ENCODE results near the gene SH3GL3.

SH3GL3 gene

DNA sequence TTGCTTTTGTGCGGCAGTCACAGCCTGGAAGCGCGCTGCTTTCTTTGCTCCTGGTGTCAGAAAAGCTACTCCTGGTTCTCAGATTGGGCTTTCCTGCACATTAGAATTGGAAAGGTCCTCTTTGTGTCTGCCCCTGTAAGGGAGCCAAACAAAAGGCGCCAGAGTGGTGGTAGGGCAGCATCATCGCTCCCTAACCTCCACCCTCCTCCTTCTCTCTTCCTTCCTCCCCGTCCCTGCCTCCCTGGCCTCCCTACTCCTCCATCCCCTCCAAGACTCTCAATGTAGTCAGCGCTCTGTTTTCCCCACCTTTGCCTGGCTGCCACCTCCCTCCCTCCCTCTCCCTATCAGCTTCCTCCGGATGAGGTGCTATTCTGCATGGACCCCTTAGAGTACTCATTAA lies 65.3 kb downstream of the SH3GL3 start:
- no peak for DNase-seq

DNA sequence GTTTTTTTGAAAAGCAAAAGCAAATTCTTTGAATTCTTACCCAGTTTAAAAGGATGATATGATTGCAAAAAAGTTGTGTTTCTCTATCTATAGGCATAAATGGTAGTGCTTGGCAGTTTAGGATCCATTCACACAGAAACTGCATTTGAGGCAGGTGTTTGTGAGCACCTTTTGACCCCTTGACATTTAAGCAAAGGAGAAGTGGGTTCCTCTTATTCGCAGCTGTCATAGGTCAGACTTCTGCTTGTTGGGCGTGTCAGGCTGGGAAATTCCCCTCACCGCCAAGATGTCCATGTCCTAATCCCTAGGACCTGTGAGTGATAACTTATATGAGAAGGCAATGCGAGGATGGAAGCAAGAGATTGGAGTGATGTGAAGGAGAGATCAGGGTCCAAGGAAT lies 67.4 kb downstream of the SH3GL3 start:
- DNase-seq: no peak

DNA sequence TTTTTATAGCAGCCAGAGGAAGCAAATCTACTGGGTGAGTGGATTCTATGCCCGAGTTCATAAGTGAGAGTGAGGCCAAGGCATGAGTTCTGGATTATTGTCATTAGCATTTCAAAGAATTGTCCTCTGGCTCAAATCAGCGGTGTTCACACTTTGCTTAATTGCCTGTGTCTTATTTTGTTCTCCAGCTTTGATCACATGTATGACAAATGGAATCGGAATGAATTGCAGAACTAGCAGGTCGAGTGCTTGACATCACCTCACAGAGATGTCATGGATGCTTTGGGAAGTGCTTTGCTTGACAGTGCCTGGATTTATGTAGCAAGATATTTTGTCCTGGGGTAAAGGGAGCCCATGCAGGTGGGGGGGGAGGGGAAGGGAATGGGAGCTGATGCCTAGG lies 68.0 kb downstream of the SH3GL3 start:
- no peak for DNase-seq

DNA sequence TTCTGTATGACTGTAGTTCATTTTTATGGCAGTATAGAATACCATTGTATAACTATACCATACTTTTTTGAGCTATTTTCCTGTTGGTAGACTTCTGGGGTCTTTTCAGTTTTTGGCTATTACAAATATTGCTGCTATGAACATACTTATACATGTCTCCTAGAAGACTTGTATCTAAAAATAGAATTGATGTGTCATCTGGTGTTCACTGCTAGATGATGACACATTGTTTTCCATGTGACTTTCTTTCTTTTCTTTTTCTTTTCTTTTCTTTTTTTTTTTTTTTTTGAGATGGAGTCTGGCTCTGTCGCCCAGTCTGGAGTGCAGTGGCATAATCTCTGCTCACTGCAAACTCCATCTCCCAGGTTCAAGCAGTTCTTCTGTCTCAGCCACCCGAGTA lies 69.8 kb downstream of the SH3GL3 start:
- DNase-seq: no peak

DNA sequence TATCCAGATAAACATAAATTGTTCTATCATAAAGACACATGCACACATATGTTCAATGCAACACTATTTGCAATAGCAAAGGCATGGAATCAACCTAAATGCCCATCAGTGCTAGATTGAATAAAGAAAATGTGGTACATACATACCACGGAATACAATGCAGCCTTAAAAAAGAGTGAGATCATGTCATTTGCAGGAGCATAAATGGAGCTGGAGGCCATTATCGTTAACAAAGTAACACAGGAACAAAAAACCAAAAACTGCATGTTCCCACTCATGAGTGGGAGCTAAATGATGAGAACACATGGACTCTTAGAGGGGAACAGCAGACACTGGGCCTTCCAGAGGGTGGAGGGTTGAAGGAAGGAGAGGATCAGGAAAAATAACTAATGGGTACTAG lies 79.2 kb downstream of the SH3GL3 start:
- DNase-seq: no peak

DNA sequence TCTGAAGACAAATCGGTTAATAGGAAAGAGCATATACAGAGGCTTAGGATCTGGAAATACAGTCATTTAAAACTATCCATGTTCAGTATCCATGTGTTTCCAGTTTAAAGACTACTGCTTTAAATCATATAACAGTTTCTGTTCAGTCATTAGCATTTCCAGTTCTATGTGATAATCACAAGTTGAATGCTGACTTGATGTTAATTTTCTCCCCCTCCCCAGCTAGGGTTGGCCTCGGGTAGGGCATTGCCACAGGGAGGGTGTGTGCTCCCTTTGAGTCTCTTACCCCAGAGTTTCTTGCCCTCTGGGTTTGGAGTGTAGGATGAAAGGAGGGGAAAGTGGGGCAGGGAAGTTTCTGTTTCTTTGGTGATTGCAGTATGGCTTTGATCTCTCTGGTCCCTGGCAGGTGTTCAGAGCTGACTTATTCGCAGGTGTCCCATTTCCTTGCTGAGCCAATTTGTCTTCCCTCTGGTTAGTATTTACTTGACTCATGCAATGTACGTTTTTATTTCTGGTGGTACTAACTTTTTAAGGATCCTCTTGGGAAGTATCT lies 86.3 kb downstream of the SH3GL3 start:
- no peak for DNase-seq

DNA sequence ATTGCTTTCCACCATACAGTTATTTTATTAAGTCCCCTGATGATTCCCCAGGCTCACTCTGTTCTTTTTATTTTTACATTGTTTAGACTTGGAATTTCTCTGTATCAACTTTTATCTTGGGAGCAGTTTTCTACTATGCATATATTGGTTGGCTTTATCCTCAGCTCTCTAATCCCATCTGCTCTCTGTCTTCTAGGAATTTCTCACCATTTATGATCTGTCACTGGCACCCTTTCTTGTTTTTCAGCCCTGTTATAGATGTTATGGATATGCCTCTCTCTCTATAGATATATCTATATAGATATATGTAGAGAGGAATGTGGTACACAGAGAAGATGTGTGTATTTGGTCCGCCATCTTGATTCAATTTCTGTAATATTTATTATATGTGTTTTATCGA lies 90.5 kb downstream of the SH3GL3 start:
- no peak for DNase-seq

DNA sequence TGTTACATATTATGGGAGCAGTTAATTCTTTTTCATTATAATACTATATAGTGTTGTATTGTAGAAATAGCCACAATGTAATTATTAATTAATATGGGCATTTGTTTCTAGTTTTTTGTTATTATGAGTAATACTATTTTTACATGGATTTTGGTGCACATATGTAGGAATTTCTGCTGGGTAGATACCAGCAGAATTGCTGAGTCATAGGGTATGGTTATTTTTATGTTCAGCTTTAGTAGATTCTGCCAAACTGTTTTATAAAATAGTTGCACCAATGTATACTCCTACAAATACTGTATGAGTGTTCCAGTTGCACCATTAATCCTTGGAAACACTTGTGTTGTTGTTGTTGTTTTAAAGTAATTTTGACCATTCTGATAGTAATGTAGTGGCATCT lies 91.5 kb downstream of the SH3GL3 start:
- DNase-seq: no peak

DNA sequence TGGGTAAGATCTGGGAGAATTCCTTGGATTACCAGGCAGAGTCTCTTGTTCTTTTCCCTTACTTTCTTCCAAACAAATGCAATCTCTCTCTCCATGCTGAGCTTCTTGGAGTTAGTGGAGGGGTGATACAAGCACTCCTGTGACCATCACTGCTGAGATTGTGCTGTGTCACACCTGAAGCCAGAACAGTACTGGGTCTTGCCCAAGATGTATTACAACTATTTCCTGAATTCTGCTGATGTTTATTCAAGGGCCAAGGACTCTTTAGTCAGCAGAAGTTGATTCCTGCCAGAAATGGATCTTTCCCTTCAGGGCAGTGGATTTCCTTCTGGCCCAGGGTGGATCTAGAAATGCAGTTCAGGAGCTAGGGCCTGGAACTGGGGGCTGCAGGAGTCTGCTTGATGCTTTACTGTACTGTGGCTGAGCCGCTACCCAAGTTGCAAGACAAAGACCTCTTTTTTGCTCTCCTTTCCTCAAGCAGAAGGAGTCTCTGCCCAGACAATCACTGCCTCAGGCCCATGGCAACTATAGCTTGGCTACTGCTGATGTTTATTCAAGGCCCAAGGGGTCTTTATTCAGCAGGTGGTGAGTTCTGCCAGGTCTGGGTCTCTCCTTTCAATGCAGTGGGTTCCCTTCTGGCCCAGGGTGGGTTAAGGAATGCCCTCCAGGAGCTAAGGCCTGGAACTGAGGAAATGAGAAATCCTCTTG lies 98.8 kb downstream of the SH3GL3 start:
- DNase-seq: no peak

DNA sequence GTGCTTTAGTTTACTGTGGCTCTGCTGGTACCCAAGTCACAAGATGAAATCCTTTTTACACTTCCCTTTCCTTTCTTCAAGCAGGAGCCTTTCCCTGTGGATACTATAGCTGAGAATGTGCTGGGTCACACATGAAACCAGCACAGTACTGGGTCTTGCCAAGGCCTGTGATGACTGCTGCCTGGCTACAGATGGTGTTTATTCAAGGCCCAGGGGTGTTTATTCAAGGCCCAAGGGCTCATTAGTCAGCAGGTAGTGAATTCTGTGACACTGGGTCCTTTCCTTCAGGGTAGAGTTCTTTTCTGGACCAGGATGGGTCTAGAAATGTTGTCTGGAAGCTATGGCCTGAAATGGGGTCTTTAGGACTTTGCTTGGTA lies 99.4 kb downstream of the SH3GL3 start:
- no peak for DNase-seq

DNA sequence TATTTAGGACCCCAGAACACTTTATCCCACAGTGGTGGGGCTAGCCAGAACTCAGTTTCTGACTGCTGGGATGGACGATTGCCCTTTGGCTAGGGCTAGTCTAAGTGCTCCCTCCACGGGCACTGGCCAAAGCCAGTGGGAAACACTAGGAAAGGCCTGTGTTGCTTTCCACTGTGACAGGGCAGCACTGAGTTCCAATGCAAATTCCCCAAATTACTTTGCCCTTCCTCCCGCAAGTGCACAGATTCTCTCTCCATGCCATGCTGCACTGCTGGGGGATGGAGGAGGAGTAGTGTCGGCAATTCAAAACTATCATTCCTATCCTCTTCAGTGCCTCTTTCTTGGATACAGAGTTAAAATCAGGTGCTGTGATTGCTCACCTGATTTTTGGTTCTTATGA lies 100.0 kb downstream of the SH3GL3 start:
- no peak for DNase-seq

DNA sequence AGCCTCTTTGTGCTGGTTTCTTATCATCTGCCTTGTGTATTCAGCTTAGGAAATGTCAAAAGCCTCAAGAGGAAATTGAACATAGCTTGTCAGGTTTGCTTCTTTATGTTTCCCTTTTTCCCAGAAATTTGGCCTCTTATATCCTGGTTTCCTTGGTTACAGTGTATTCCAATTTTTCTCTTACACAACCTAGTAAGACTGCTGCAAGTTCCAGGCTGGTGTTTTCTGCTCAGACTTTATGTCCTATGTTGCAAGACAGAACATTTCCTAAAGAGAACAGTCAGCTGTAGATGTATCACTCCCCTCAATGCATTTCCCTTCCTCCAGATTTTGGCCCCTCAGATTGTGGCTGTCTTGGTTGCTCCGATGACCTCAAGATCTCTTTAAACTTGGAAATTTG lies 102.5 kb downstream of the SH3GL3 start:
- DNase-seq: no peak

DNA sequence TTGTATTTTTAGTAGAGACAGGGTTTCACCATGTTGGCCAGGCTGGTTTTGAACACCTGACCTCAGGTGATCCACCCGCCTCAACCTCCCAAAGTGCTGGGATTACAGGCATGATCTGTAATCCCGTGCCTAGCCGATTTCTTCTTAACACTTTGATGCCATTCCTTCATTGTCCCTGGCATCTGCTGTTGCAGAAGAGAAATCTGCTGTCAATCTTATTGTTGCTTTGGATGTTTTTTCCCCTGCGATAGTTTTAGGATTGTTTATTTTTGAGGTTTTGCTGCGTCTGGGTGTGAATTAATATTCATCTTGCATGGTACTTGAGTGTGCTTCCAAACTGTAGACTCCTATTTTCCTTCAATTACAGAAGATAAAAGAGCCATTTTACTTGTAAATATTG lies 107.4 kb downstream of the SH3GL3 start:
- no peak for DNase-seq

DNA sequence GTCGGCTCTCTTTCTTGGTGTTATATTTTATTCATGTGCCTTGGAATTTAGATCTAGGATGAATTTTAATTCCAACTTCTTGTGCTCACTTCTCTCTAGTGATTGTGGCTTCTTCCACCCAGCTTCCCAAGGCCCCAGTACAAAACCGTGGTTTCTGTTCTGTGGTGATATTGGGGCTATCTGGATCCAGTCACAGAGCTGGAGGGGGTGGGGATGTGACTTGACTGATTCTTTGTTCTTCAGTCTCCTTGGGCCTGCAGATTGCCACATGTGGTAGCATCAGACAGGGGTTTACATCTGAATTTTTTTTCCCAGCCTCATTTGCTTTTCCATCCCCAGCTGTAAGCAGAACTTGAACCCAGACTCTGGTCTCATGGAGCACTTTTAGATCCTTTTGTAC lies 108.2 kb downstream of the SH3GL3 start:
- DNase-seq: no peak

DNA sequence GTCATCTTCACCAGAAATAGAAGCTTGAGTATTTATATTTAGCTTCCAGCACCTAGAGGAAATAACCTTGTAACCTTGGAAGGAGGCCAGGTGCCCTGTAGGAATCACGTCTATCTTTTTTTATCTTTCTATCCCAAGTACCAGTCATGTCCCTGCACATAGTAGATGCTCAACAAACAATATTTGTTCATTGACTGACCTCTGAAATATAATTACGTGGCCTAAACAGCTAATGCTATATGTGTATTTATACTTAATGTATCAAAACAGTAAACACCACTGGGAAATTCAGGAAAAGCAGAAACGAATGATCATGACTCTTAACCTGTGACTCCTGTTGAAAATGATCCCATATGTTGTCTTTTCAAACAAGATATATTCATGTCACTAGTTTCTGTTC lies 108.9 kb downstream of the SH3GL3 start:
- no peak for DNase-seq

DNA sequence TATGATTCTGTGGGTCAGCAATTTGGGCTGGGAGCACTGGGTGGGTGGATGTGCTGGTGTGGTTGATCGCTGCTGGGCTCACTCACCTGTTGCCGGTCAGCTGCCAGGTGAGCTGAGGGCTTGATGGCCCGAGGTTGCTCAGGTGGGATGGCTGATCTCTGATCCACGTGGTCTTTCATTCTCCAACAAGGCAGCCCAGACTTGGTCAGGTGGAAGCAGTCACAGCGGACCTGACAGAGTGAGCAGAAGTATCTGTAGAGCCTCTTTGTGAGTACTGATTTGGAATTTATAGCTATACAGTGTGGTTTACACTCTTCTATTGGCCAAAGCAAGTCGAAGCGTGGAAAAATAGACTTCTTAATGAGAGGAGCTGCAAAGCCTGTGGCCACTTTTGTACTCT lies 109.6 kb downstream of the SH3GL3 start:
- DNase-seq: no peak

DNA sequence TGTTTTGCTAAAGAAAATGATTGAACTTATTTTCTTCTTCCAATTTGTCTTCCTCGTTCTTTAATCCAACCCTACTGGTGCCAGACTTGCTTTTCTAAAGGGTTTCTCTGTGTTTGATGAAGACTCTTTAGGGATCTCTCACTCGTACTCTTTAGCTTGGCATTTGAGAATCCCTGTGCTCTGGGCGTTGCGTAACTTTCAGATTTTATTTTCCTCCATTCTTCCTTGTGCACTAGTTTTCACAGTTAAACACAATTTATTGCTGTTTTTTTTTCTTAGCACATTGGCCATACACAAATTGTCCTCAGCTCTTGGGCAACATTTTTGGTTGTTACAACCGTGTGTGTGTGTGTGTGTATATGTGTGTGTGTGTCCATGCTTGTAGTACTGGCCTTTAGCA lies 111.0 kb downstream of the SH3GL3 start:
- DNase-seq: no peak

DNA sequence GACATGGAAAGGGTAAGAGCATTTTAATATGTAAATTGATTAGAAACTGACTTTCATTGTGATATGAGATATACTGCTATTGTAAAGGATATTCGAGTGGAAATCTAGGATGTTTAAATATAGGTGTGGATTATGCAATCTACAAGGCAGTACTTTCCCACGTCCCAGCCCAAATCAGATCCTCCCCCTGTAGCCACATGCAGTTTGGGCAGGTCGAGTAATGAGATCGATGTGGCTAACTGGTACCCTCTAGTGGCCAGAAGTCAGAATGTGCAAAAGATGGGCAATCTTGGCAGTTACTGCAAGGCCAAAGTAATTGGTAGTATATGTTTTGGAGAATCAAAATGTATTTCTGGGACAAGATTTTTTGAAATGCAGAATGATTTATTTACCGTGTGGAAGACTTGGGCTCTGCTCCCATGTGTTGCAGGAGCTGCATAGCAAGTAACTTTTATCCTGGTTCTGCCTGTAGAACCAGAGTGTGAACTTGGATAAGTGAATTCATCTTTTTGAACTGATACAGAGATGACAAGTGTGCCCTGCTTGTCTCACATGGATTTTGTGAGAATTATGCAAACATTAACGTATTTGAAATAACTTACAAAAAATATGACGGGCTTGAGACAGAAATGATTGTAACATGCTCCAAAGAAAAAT lies 112.3 kb downstream of the SH3GL3 start:
- DNase-seq: no peak

DNA sequence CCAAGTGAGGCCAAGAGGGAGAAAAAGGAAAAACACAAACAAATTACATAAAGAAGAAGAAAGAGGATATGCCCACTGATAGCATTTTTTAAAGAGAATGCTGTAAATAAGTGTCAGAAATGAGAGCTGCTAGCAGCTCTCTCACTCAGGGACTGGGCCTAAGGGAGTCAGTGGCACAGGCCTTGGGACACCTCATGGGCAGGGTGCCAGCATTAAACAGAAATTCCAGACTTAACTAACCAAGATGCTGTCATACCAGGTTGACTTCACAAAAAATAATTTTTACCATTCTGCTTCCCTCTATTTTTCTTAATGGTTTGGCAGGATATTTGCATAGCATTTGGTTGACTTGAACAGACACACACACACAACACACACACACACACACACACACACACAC lies 114.5 kb downstream of the SH3GL3 start:
- no peak for DNase-seq

DNA sequence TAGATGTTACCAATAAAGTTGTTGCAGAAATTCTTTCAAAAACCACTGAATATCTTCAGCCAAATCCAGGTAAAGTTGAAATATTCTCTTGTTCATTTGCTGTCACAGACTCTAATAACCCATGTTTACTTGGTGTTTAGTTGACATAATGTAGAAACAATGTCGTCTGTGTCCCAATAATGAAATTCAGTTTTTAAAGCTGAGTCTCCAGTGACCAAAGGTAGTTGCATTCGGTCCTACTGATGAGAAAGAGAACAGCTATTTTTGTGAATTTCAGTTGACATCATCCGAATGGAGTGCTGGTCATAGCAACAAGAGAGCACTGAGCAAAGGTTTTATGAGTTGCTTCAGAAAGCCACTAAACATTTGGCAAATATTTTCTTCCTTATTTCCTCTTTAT lies 118.0 kb downstream of the SH3GL3 start:
- DNase-seq: no peak

DNA sequence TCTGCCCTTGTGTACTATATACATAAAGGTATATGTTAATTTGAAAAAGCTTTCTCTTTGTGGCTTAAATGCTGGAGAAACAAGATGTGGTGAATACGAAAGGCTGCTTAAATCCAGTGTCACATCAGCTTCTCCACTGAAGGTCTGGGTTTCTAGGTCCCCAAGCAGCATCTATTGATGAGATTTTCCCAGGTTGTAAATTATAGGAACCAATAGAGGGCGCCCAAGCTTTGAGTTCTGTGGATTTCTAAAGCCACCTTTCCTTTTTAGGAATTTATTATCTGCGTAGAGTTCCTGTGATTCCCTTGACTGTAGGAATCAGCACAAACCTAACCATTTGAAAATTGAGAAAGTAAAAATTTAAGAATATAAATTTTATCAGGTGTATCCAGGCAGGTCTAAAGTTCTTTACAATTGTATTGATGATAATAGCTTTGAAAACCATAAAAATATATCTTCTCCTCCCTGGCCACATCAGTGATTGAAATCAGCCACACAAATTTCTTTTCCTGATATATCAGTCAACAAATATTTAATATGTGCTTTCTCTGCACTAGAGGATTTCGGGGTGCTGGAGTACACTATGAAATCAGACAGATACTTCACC lies 118.5 kb downstream of the SH3GL3 start:
- no peak for DNase-seq

DNA sequence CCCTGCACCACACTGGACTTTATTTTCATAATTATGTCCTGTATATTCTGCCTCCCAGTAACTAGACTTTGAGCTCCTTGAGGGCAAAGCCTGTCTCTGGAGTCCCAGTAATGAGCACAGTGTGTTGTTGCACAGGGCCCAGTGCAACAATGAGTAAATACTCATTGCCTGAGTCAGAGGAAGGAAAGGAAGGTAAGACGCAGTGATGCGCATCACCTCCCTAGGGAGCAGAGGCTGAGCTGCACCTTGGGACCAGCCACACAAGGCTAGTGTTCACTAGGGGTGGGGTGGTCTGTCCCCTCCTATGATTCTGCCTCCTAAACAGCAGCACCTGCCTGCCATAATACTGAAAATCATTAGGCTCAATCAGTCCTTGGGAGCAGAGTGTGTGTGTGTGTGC lies 120.2 kb downstream of the SH3GL3 start:
- DNase-seq: no peak

DNA sequence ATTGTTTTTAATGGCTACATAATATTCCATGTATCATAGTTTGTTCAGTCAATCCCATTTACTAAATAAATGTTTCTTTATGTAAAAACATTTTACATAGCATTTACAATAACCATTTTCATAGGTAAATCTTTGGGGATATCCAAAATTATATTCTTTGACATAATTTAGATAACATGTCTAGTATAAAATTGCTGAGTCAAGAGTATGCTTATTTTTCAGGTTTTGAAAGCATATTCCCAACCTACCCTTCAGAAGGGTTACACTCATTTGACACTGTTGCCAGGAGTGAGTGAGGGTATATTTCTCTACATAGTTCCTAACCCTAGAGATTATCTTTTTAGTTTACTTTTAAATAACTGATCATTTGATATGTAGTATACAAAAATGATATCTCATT lies 122.2 kb downstream of the SH3GL3 start:
- no peak for DNase-seq

DNA sequence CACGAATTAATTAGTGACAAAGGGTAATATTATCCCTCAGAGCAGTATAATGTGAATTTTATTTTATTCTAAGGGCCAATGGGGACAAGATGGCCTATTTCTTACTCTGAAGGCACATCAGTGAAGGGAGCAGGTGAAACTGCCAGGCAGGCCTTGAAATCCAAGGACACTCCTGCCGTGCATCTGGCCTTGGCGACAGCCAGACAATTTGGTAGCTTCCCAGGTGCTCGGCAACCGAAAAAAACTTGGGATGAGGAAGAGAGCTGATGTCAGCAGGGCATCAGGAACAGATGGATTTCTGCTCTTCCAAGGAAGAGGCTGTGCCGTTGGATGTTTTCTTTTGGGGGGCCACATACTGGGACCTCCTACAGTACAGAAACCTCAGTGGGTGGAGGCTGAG lies 123.6 kb downstream of the SH3GL3 start:
- DNase-seq: no peak

Measured in KG1 (cell line).